Naive thymus-derived CD8-positive, alpha-beta T cell (primary cell): ENCODE results near the gene SLC17A7. TPM values are rescaled to one million over a fixed set of nuclear protein-coding genes. Genes with fewer than 3 reads are reported as not detected.

Experiments
- ATAC-seq, 2 donors: fragments of 150-1000 bp; cut with Tn5 transposase in 1 of 2; sonication (Bioruptor Pico), chemical (Tn5 transposase) in 1 of 2; 1 replicate in 1 of 2; 2 replicates in 1 of 2; pipeline ENCODE4 v1.10.0; 2021; ENCODE audit warnings: mild to moderate bottlenecking in 2 of 2, moderate library complexity in 2 of 2
- POLR2A ChIA-PET: fragments of 350-600 bp; sonication (Branson Sonifier 250); formaldehyde crosslinking; loops from one replicate; lab custom pipeline; 2021; ENCODE audit warnings: antibody characterized with exemption; lab: Charles Lee
- DNase-seq, 10 donors: peaks; one replicate each; pipeline versions ENCODE4 v3.0.0 to v3.0.0-alpha.2; 2020 to 2022
- H3K27ac Mint-ChIP-seq, 10 donors: one replicate each; pipeline ENCODE4 v1.8.0; 2020 to 2022; ENCODE audit warnings: mild to moderate bottlenecking in 10 of 10, mixed read lengths in 10 of 10, moderate library complexity in 4 of 10, inconsistent platforms in 1 of 10
- H3K27me3 Mint-ChIP-seq, 5 donors: one replicate each; pipeline ENCODE4 v1.8.0; 2021 to 2022; ENCODE audit warnings: mixed read lengths in 5 of 5
- H3K36me3 Mint-ChIP-seq, 3 donors: one replicate each; pipeline ENCODE4 v1.8.0; 2020 to 2022; ENCODE audit warnings: mixed read lengths in 3 of 3, mild to moderate bottlenecking in 2 of 3, inconsistent platforms in 1 of 3
- H3K4me1 Mint-ChIP-seq, 4 donors: one replicate each; pipeline ENCODE4 v1.8.0; 2021 to 2022; ENCODE audit warnings: mixed read lengths in 4 of 4
- H3K4me3 Mint-ChIP-seq, 10 donors: one replicate each; pipeline ENCODE4 v1.8.0; 2020 to 2022; ENCODE audit warnings: mild to moderate bottlenecking in 10 of 10, mixed read lengths in 10 of 10, moderate library complexity in 6 of 10, inconsistent platforms in 1 of 10
- H3K9me3 Mint-ChIP-seq, 9 donors: one replicate each; pipeline ENCODE4 v1.8.0; 2020 to 2022; ENCODE audit warnings: mixed read lengths in 9 of 9, mild to moderate bottlenecking in 3 of 9, inconsistent platforms in 1 of 9, moderate library complexity in 1 of 9
- polyA plus RNA-seq, 3 donors: library from polyadenylated mRNA; unstranded; fragments of 300-500 nt; fragmentation: Illumina TruSeq; gene quantifications; one replicate each; pipeline ENCODE4 v1.2.3, GENCODE V29; 2021
- total RNA-seq, 8 experiments: library from RNA in 2 of 8; stranded (reverse) in 2 of 8; gene quantifications; one replicate each; pipeline ENCODE4 v1.2.3 and lab custom pipeline; 2021 to 2026

SLC17A7 gene
- total and polyA plus RNA-seq, 5 experiments from 2014 or later, result 0.27 to 0.73 TPM; not detected in 3

DNA sequence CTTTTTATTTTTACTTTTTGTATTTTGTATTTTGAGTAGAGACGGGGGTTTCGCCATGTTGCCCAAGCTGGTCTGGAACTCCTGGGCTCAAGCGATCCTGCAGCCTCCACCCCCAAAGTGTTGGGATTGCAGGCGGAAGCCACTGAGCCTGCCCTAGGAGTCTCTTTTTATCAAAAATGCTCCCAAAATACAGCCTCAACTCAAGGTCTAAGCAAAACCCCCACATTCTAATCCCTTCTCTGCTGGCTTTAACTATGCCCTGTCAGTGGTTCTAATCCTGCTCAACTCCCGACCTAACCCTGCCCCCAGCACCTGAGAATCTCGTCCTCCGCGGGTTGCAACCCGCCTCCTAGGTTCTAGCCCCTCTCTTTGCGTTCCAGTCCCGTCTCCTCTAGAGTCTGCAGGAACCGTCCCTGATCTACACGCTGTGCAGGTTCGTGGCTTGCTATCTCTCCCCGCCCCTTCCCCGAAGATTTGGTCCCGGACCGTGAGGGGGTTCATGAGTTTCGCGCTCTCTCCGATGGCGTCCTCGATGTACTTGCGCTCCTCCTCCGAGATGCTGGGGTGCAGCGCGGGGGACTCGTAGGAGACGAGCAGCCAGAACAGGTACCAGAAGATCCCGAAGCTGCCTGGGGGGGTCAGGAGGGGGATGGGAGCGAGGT is 8.0 kb downstream of the SLC17A7 start:
- peaks cover 2 to 9% (median 4%) of the 10 kb centered on the region in 3 donors for H3K36me3 Mint-ChIP-seq
- H3K4me1 Mint-ChIP-seq, result peaks cover 32 to 42% (median 38%) of the 10 kb centered on the region in 4 donors
- peaks cover 56 to 92% (median 73%) of the 10 kb centered on the region in 5 donors for H3K27me3 Mint-ChIP-seq
- POLR2A ChIA-PET, result interaction anchor here (0.6 to 1.1 kb wide), 5 partner anchors 11 to 164 kb away, joined by 3 to 4 read pairs (median 4); partner anchors contain the start of gene PTH2
- DNase-seq, result no peak
- peak overlapping the region in 3 of 10 donors; percentile 6 to 71 (median 37) for H3K27ac Mint-ChIP-seq
- H3K4me3 Mint-ChIP-seq, result peak overlapping the region; percentile 16 to 82 (median 53)
- H3K9me3 Mint-ChIP-seq, result peaks cover 0 to 5% (median 0%) of the 10 kb centered on the region in 9 donors
- peak in 1 of 2 donors; percentile 26 for ATAC-seq

DNA sequence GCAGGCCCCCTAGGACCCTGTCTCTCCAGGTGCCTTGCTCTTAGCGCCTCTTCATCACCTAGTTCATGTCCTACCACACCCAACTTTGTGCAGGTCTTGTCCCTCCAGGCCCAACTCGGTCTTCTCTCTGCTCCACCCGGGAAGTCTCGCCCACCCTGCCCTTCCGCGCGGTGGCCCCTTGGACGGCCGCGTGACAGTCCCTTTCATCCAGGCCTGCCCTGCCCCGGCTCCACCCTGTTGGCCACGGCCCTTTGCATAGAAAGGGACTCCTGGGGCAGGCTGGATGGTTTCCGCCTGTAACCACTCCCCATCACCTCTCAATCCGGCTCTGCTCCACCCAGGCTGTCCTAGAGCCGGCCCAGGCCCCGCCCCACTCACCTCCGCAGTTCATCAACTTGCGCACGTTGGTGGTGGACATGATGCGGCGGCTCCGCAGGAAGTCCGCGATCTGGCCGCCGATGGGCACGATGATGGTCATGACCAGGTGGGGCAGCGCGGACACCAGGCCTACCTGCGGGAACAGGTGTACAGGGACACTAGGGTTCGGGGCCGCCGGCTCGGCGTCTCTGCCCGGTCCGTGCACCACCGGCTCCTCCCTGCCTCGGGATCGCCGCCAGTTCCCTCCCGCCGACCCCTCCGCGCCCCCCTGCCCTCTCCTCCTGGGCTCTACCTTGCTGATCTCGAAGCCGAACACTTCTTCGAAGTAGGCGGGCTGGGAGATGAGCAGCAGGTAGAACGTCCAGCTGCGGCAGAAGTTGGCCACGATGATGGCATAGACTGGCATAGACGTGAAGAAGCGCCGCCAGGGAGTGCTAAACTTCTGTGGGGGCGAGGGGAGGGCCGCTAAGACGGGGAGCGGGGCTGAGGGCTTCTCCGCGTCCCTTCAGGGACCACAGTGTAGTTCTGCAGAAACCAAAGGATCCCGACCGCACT is 8.9 kb downstream of the SLC17A7 start:
- Mint-ChIP-seq H3K36me3 (peaks cover 0 to 9% (median 4%) of the 10 kb centered on the region in 3 donors), H3K4me3 (peak overlapping the region in 5 of 10 donors; percentile 24 to 57 (median 50)), H3K9me3 (peaks cover 0 to 5% (median 0%) of the 10 kb centered on the region in 9 donors), H3K27ac (no peak overlapping the region), H3K27me3 (peaks cover 53 to 92% (median 72%) of the 10 kb centered on the region in 5 donors), H3K4me1 (peaks cover 31 to 49% (median 45%) of the 10 kb centered on the region in 4 donors)
- POLR2A ChIA-PET, result interaction anchor here (0.8 to 1.1 kb wide), 2 partner anchors 23 to 38 kb away, joined by 3 to 4 read pairs; no protein-coding TSS in a partner anchor
- ATAC-seq (peak; percentile 44 to 59), DNase-seq (peak in 1 of 10 donors; percentile 25)

DNA sequence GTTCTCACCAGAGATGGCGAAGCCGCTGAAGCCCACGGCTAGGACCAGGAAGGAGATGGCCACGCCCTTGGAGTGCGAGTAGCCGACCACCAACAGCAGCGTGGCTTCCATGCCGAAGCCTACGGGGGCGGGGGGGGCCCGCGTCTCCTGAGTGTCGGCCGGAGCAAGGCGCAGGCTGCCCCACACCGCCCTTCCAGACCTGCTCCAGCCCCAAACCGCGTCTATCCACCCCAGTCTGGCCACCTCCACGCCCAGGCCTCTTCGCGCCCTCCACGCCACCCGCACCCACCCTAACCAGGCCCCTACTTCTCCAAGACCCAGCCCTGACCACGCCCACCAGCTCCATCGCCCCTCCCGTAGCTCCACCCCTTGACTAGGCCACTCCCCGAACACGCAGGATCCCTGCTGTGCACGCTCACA is 10.0 kb downstream of the SLC17A7 start:
- H3K9me3 Mint-ChIP-seq, result peaks cover 0 to 5% (median 0%) of the 10 kb centered on the region in 9 donors
- H3K4me1 Mint-ChIP-seq, result peaks cover 38 to 51% (median 48%) of the 10 kb centered on the region in 4 donors
- H3K27me3 Mint-ChIP-seq, result peaks cover 57 to 92% (median 73%) of the 10 kb centered on the region in 5 donors
- DNase-seq (peak in 3 of 10 donors; percentile 29 to 47 (median 39)), ATAC-seq (no peak)
- peaks cover 0 to 15% (median 4%) of the 10 kb centered on the region in 3 donors for H3K36me3 Mint-ChIP-seq
- H3K27ac Mint-ChIP-seq, result no peak overlapping the region
- no peak overlapping the region for H3K4me3 Mint-ChIP-seq
- POLR2A ChIA-PET, result interaction anchor here (0.6 to 0.8 kb wide), 2 partner anchors 35 to 39 kb away, joined by 3 to 4 read pairs; no protein-coding TSS in a partner anchor

DNA sequence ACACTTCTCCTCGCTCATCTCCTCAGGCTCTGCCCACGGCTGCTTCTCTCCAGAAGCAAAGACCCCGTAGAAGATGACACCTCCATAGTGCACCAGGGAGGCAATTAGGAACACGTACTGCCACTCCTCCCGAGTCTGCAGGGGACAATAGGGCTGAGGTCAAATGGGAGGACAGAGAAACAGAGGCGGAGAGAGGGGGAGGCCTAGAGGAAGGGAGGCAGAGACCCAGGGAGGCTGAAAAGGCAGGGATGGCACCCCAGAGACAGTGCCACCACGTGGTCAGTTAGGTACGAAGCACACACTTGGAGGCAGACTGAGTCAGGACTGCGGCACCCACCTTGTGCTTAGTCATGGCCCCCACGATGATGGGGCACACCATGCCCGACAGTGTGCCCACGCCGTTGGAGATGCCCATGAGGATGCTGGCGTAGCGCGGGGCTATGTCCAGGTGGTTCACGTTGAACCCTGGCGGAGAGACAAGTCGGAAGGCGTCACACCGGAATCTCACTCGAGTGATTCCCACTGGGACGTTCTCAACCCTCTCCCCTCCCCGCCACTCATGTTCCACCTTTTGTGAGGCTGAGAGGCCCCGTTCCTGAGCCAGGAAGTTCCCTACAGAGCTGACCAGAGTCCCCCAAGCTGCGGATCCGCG is 10.5 kb downstream of the SLC17A7 start:
- peak overlapping the region in 1 of 10 donors; percentile 51 for H3K4me3 Mint-ChIP-seq

DNA sequence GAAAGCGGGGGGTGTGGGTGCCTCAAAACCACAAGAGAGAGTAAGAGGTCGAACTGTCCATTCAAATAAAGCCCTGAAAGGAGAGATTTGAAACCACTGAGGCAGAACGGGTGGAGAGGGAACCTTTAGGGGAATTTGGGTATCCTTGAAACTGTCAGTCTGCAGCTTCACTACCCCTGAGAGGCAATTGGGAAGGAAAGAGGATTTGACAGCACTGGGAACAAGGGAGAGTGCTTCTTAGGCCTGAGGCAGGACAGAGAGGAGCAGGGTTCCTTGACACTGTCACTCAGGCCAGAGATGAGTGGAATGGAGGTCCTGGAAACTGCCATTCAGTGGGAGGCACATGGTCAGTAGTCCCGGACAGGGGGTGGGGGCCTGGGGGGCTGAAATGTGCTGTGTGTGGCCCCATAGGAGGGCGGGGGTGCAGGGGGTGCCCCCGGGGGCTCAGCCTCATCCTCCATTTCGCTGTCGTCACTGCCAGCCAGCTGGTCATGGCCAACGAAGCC is 11.1 kb downstream of the SLC17A7 start:
- H3K27ac Mint-ChIP-seq, result peak overlapping the region in 1 of 10 donors; percentile 14
- peaks cover 0 to 5% (median 0%) of the 10 kb centered on the region in 9 donors for H3K9me3 Mint-ChIP-seq
- POLR2A ChIA-PET, result interaction anchor here (2.1 kb wide), 1 partner anchor 12 kb away, joined by 7 read pairs; no protein-coding TSS in a partner anchor
- no peak for ATAC-seq
- DNase-seq, result no peak
- H3K4me3 Mint-ChIP-seq, result no peak overlapping the region
- H3K4me1 Mint-ChIP-seq, result peaks cover 36 to 55% (median 49%) of the 10 kb centered on the region in 4 donors
- peaks cover 0 to 14% (median 4%) of the 10 kb centered on the region in 3 donors for H3K36me3 Mint-ChIP-seq
- H3K27me3 Mint-ChIP-seq, result peaks cover 57 to 92% (median 73%) of the 10 kb centered on the region in 5 donors

More for the DNA sequence above, 10.5 kb downstream of the SLC17A7 start:
- peaks cover 0 to 14% (median 4%) of the 10 kb centered on the region in 3 donors for H3K36me3 Mint-ChIP-seq
- DNase-seq (no peak), ATAC-seq (peak in 1 of 2 donors; percentile 39)
- H3K27me3 Mint-ChIP-seq, result peaks cover 55 to 92% (median 73%) of the 10 kb centered on the region in 5 donors
- H3K9me3 Mint-ChIP-seq, result peaks cover 0 to 5% (median 0%) of the 10 kb centered on the region in 9 donors
- peak overlapping the region in 1 of 10 donors; percentile 52 for H3K27ac Mint-ChIP-seq
- POLR2A ChIA-PET, result interaction anchor here (0.6 to 2.1 kb wide), 2 partner anchors 12 to 34 kb away, joined by 4 to 7 read pairs; no protein-coding TSS in a partner anchor
- H3K4me1 Mint-ChIP-seq, result peaks cover 36 to 51% (median 48%) of the 10 kb centered on the region in 4 donors

DNA sequence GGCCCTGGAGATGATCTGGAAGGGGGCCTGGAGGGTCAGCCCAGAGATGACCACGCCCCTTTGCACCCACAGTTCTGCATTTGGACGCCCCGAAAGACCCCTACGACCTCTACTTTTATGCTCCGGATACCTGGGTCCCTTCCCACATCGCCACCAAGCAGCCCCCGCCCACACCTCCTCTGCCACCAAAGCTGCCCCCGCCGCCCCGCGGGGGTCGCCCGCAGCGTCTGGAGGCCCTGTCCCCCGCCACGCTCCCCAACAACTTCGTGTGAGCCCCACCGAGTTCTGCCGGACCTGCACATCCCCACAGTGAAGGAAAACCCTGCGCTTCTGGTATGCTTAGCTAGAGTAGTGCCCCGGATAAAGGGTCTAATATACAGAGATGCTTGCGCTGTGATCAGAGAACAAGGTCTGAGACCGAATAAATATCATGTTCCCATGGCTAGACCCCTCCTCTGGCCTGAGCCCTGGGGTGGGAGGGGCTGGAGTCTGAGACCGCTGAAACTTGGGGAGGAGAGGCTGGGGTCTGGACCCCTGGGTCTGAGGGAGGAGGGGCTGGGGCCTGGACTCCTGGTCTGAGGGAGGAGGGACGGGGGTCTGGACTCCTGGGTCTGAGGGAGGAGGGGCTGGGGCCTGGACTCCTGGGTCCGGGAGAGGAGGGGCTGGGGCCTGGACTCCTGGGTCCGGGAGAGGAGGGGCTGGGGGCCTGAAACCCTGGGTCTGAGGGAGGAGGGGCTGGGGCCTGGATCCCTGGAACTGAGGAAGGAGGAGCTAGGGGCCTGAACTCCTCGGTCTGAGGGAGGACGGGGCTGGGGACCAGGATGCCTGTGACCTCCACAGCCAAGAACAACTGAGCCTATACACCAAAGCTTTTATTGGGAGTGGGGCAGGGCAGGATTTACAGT is 12.5 kb downstream of the SLC17A7 start:
- Mint-ChIP-seq H3K27ac (peak overlapping the region in 1 of 10 donors; percentile 53), H3K4me3 (peak overlapping the region in 9 of 10 donors; percentile 29 to 75 (median 60)), H3K36me3 (peaks cover 0 to 11% (median 4%) of the 10 kb centered on the region in 3 donors), H3K9me3 (peaks cover 0 to 5% (median 0%) of the 10 kb centered on the region in 9 donors), H3K4me1 (peaks cover 44 to 64% (median 56%) of the 10 kb centered on the region in 4 donors), H3K27me3 (peaks cover 60 to 97% (median 73%) of the 10 kb centered on the region in 5 donors)
- DNase-seq (no peak), ATAC-seq (no peak)
- POLR2A ChIA-PET, result interaction anchor here (1.4 to 2.1 kb wide), 2 partner anchors 11 to 14 kb away, joined by 3 to 7 read pairs; no protein-coding TSS in a partner anchor

DNA sequence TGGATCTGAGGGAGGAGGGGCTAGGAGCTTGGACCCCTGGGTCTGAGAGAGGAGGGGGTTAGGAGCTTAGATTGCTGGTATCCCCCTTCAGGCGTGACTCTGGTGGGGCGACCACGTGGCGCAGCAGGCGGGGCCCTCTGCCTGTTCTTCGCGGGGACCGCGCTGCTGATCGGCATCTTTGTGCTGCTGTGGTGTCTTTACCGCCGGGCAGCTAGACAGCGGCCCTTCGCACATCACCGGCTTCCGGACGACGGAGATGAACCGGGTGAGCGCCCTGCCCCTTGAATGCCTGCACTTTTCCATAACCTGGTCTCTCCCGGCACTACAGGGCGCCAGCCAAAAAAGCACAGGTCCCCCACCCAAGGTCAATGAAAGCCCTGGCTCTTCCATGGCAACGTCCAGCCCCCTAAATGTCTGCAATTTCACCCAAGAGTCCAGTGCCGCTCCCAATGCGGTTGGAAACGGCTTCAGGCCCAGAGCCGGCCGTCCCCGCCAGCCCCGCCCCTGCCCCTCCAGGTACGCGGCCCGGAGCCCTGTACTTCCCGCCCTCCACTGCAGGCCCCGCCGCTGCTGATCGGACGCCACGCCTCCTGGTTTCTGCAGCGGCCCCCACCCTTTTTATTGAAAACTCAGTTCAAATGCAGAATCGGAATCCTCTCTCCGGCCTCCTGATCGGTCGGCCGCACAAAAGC is 13.3 kb downstream of the SLC17A7 start:
- Mint-ChIP-seq H3K36me3 (peaks cover 0 to 11% (median 4%) of the 10 kb centered on the region in 3 donors), H3K27me3 (peaks cover 57 to 97% (median 72%) of the 10 kb centered on the region in 5 donors), H3K4me1 (peaks cover 46 to 62% (median 56%) of the 10 kb centered on the region in 4 donors), H3K27ac (peak overlapping the region in 3 of 10 donors; percentile 7 to 59 (median 53)), H3K9me3 (peaks cover 0 to 5% (median 0%) of the 10 kb centered on the region in 9 donors), H3K4me3 (peak overlapping the region; percentile 50 to 75 (median 62))
- DNase-seq, result peak in 3 of 10 donors; percentile 25 to 39 (median 37)
- POLR2A ChIA-PET, result interaction anchor here (0.7 to 1.4 kb wide), 4 partner anchors 10 to 21 kb away, joined by 3 to 6 read pairs (median 4); no protein-coding TSS in a partner anchor
- ATAC-seq, result peak; percentile 48 to 52

DNA sequence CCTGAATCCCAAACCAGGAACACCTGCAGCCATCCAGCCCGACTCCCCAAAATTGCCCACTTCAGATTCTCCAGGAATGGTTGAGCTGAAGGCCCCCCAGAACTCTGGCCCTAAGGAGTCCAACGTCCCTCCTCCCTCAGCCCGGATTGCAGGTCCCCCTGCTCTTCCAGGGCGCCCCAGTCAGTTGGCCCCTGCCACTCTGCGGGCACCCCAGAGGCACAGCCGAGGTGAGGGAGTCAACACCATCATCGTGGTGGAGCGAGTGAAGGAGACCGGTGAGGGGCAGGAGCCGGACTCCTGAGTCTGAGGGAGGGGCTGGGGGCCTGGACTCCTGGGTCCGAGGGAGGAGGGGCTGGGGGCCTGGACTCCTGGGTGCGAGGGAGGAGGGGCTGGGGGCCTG is 14.0 kb downstream of the SLC17A7 start:
- DNase-seq (no peak), ATAC-seq (no peak)
- H3K9me3 Mint-ChIP-seq, result peaks cover 0 to 5% (median 0%) of the 10 kb centered on the region in 9 donors
- peak overlapping the region in 6 of 10 donors; percentile 12 to 66 (median 34) for H3K4me3 Mint-ChIP-seq
- peaks cover 50 to 64% (median 60%) of the 10 kb centered on the region in 4 donors for H3K4me1 Mint-ChIP-seq
- H3K27ac Mint-ChIP-seq, result peak overlapping the region in 3 of 10 donors; percentile 41 to 59 (median 47)
- POLR2A ChIA-PET, result interaction anchor here (0.7 to 1.4 kb wide), 4 partner anchors 9 to 21 kb away, joined by 3 to 6 read pairs (median 4); no protein-coding TSS in a partner anchor
- peaks cover 57 to 97% (median 73%) of the 10 kb centered on the region in 5 donors for H3K27me3 Mint-ChIP-seq
- H3K36me3 Mint-ChIP-seq, result peaks cover 0 to 11% (median 4%) of the 10 kb centered on the region in 3 donors

DNA sequence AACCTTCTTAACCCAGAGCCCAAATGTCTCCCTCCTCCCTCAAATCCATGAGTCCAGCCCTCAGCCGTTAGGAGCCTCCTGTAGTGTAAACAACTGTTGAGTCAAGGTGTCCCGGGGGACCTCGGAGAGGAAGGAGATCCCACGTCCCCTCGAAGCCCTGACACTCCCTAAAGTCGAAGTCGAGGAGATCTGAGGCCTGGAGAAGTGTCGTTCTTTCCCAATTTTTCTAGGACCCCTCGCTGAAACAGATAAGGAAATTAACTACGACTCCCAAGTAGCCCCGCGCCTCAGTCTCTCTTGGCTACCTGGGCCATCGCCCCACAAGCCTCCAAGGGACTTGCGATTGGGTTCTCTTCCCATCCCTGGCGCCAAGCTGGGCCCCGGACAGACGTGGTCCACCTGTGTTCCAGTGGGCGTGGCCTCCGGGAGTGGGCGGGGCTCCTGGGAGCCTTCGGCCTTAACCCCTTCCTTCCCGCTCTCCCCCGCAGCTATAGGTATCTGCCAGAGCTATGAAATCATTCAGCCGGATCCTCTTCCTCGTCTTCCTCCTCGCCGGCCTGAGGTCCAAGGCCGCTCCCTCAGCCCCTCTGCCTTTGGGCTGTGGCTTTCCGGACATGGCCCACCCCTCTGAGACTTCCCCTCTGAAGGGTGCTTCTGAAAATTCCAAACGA is 15.3 kb downstream of the SLC17A7 start:
- ATAC-seq (no peak), DNase-seq (no peak)
- peak overlapping the region in 7 of 10 donors; percentile 14 to 65 (median 61) for H3K4me3 Mint-ChIP-seq
- H3K36me3 Mint-ChIP-seq, result peaks cover 0 to 10% (median 4%) of the 10 kb centered on the region in 3 donors
- H3K27me3 Mint-ChIP-seq, result peaks cover 58 to 100% (median 77%) of the 10 kb centered on the region in 5 donors
- no peaks in the 10 kb centered on the region for H3K9me3 Mint-ChIP-seq
- H3K4me1 Mint-ChIP-seq, result peaks cover 54 to 69% (median 64%) of the 10 kb centered on the region in 4 donors
- POLR2A ChIA-PET, result interaction anchor here (0.6 to 3.1 kb wide), 4 partner anchors 9 to 125 kb away, joined by 3 to 11 read pairs (median 3); no protein-coding TSS in a partner anchor
- peak overlapping the region in 3 of 10 donors; percentile 2 to 67 (median 41) for H3K27ac Mint-ChIP-seq
